ENCODE data around the gene PNMA8A. TPM values are rescaled to one million over a fixed set of nuclear protein-coding genes. Genes with fewer than 3 reads are reported as not detected.

PNMA8A gene
- total and polyA plus RNA-seq, 2 of the 13 experiments (the other 11 are each of a cell fraction or from before 2014, with no cell fraction given), result 0.13 to 0.51 TPM

- 4% methylated on average over 3 of the region's 3 CpGs for WGBS (ENCODE audit: low lambda C conversion rate)
- Histone ChIP-seq H3K36me3 (replicated peaks in 1 of 2; ENCODE audit: control insufficient read depth in 1 of 2, insufficient read depth in 2 of 2, low read length in 2 of 2) (no peaks in the 10 kb centered on the region), H3K9me3 (ENCODE audit: low read length) (no peaks in the 10 kb centered on the region), H4K20me1 (ENCODE audit: insufficient read depth, low read length) (no peaks in the 10 kb centered on the region), H3K4me3 (replicated peaks in 1 of 3; ENCODE audit: insufficient read depth in 1 of 3, low read depth in 2 of 3, low read length in 3 of 3) (no peak overlapping the region), H3K4me1 (ENCODE audit: insufficient read depth, low read length) (no peaks in the 10 kb centered on the region), H3K9ac (ENCODE audit: insufficient read depth, low read depth, low read length) (no peak overlapping the region), H3K27me3 (ENCODE audit: control insufficient read depth in 1 of 2, insufficient read depth in 2 of 2, low read length in 2 of 2) (no peaks in the 10 kb centered on the region), H2AFZ (ENCODE audit: low read length) (no peak overlapping the region), H3K79me2 (ENCODE audit: insufficient read depth, low read length) (no peaks in the 10 kb centered on the region), H3K27ac (ENCODE audit: extremely low read length, insufficient read depth, low read length) (no peak overlapping the region), H3K4me2 (ENCODE audit: low read depth, low read length) (no peak overlapping the region)
- in situ Hi-C loops (cut with HindIII; ENCODE audit: extremely low pct_ligation_motif_present, low pct_unique_long_range_greater_than_20kb), result no loop called here
- ATAC-seq (no peak), FAIRE-seq (no peak), DNase-seq (ENCODE audit: low spot score) (no peak)
- CTCF ChIA-PET (ENCODE audit: low intra/inter-chr PET ratio, low total read pairs), result no interaction called here
- BruUV-seq (replicated peaks), result no TSS peak
- intact Hi-C loops (cut with micrococcal nuclease; ENCODE audit: unreplicated experiment), result no loop called here
- POLR2A ChIA-PET, result no interaction called here
- no peak for TF ChIP-seq HOXD1 (CRISPR knock-in tag; IDR thresholded peaks at IDR 0.05)
- TF ChIP-seq ZNF34 (CRISPR knock-in tag; IDR thresholded peaks at IDR 0.05; ENCODE audit: borderline replicate concordance), result no peak
- no peak for TF ChIP-seq RELA (CRISPR knock-in tag; IDR thresholded peaks at IDR 0.05)
- no peak for TF ChIP-seq PRDM10 (CRISPR knock-in tag; IDR thresholded peaks at IDR 0.05; ENCODE audit: low read depth)
- no peak for TF ChIP-seq ZNF138 (CRISPR knock-in tag; IDR thresholded peaks at IDR 0.05; ENCODE audit: low read depth)
- no peak for TF ChIP-seq ZSCAN21 (CRISPR knock-in tag; IDR thresholded peaks at IDR 0.05; ENCODE audit: borderline replicate concordance)
- TF ChIP-seq GTF3A (CRISPR knock-in tag; conservative IDR thresholded peaks at IDR 0.05), result no peak
- TF ChIP-seq ZNF451 (CRISPR knock-in tag; IDR thresholded peaks at IDR 0.05), result no peak
- no peak for TF ChIP-seq BRF2 (CRISPR knock-in tag; IDR thresholded peaks at IDR 0.05)
- TF ChIP-seq MAF1 (CRISPR knock-in tag; IDR thresholded peaks at IDR 0.05; ENCODE audit: borderline replicate concordance), result no peak
- no peak for TF ChIP-seq HMG20B (CRISPR knock-in tag; conservative IDR thresholded peaks at IDR 0.05)
- TF ChIP-seq CBX2 (IDR thresholded peaks at IDR 0.05; ENCODE audit: low read depth, low read length), result no peak
- no peak for TF ChIP-seq CBX2 (CRISPR knock-in tag; IDR thresholded peaks at IDR 0.05; ENCODE audit: low read depth)
Measured at GRCh38 chr19:46447006-46447405, 24.4 kb downstream of the PNMA8A start.

Data from HepG2 (cell line).